HG03378 (cell line): Measurements from ENCODE around the gene TOP3A.

Source experiments
- ATAC-seq: cut with Tn5 transposase; IDR thresholded peaks from one replicate; pipeline ENCODE4 v1.9.1; 2021; ENCODE audit warnings: mild to moderate bottlenecking, moderate library complexity; ENCODE audit not compliant: unreplicated experiment

Gene TOP3A

DNA sequence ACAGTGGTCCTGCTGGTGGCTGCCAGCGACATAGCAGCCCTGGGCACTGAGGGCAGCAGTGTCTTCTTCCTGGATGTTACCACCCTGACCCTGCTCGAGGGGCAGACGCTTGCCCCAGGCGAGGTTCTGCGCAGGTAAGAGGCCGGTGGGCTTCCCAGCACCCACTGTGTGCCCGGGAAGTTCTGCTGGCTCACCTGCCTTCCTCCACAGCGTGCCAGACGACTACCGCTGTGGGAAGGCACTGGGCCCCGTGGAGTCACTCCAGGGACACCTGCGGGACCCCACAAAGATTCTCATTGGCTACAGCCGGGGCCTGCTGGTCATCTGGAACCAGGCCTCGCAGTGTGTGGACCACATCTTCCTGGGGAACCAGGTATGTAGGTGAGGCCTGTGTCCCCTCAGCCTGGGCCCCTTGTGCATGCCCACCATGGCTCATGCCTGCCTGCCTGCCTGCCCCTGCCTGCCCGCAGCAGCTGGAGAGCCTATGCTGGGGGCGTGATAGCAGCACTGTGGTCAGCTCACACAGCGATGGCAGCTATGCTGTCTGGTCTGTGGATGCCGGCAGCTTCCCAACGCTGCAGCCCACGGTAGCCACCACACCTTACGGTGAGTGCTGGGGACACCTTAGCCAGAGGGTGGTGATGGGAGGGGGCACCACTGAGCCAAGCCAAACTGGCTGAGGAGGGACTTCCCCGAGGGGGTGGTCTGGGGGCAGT lies 80.8 kb downstream of the TOP3A start:
- ATAC-seq, result no peak

- no peak for ATAC-seq
These were observed 83.6 kb downstream of the TOP3A start for GRCh38 chr17:18231164-18231563.

DNA sequence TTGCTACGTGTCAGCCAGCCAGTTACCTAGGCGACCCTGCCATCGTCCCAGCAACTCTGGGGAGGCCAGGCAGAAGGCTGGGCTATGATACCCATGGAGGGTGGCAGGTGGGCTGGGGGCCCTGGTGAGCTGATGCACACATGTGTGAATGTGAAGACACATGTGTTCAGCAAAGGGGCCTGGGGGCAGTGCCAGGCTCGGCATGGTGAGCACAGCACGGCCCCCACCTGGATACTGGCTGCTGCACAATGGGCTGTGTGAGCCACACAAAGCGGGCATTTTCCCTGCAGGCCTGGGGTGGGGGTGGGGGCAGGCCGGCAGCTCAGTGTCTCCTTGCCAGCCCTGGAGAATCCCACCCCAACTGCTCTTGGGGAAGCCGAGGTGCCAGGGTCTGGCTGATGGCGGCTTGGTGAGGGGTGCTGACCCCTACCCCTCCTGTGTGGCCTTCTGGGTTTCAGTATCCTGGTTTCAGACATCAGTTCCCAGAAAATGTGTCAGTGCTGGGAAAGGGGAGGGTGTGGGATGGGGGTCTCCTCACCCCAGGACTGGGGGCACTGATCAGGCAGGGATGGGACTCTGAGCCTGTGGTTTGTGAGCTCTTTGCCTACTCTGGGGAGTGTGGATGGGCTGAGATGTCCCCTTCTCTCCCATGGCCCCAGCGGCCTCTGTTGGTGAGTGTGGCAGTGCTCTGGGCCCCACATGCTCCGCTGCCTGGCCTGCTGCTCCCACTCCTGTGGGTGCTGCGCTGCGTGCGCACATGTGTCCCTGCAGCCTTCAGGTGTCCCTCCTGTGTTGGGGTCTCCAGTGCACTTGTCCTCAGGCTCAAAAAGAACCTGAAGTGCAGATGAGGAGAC lies 84.3 kb downstream of the TOP3A start:
- no peak for ATAC-seq

DNA sequence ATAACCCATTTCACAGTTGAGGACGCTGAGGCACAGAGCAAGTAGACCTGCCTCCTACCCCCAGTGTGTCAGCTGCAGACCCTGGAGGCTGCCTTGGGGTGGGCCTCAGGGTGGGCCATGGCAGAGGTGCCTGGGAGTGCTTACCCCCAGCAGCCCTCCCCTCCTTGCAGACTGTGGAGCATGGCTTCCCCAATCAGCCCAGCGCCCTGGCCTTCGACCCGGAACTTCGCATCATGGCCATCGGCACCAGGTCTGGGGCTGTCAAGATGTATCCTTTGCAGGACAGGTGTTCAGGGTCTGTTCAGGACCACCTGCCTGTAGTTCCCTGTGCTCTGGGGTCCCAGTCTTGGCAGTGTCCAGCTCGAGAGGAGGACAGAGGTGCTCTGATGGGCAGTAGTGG lies 85.0 kb downstream of the TOP3A start:
- ATAC-seq, result no peak

GRCh38 chr17:18229254-18229653 lies 85.5 kb downstream of the TOP3A start:
- ATAC-seq, result no peak

GRCh38 chr17:18228176-18228682 lies 86.6 kb downstream of the TOP3A start:
- no peak for ATAC-seq

DNA sequence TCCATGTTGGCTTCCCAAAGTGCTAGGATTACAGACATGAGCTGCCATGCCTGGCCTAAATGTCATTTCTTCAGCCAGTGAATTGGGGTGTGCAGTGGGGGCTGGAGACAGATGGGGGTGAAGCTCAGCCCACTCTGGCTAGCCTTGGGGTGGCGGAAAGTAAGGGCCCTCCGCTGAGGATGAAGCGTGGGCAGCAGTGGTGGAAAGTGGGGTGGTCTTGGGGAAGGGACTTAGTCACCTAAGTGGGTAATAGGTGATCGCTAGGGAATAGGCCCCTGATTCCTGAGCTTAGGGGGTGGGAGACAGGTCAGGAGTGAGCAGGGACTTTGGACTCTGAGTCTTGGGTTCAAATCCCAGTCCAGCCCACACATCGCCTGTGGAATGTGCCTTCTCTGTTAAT lies 87.2 kb downstream of the TOP3A start:
- no peak for ATAC-seq

DNA sequence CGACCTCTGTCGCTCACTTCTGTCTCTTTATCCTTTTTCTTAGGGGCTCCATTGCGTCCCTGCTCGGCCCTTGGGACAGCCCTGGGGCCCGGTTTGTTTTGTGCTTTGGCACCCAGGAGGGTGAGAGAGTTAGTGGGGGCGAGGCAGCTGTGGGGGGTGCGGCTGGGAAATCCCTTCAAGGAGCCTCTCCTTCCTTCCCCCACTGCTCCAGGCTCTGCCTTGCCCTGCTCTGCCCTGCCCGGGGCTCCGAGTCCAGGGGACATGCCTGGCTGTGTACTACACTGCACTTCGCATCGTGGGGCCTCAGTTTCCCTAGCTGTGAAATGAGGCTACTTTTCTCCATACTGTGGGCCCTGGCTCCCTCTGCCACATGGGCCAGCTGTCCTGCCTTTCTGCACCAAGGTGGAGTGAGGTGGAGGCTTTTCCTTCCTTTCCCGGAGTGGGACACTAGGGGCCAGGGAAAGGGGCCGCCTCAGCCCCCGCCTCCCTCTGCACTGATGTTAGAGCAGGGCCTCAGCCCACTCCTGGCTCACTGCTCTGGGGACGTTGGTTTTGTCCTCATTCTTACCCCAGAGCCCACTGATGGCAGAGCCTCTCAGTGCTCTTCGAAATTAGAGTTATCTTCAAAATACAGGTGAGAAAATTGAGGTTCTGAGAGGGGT lies 88.4 kb downstream of the TOP3A start:
- no peak for ATAC-seq

DNA sequence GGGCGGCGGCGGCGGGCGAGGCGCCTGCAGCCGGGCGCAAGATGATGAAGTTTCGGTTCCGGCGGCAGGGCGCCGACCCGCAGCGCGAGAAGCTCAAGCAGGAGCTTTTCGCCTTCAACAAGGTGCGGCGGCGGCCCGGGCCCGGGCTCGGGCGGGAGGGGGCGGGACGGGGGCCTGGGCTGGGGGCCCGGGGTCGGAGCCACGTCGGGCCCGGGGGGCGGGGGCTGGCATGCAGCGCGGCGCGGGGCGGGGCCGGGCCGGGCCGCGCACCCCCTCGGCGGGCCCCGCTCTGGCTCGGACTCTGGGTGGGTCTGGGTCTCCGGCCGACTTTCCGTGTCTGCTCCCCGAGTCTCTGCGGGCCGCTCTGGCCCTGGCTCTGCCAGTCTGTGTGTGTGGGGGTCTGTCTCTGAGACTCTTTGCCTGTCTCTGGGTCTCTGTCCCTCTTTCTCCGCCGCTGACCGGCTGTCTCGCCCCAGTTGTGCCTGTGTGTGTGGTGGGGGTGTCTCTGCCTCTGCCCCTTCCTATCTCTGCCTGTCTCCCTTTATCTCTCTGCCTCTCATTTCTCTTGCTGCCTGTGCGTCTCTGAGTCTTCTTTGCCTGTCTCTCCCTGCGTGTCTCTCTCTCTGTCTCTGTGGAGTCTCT lies 89.0 kb downstream of the TOP3A start:
- ATAC-seq, result no peak

- no peak for ATAC-seq
These were observed 89.6 kb downstream of the TOP3A start, which contains the start of gene LLGL1 for GRCh38 chr17:18225121-18225641. TSS of gene LLGL1 (plus strand) at chr17:18225635. CDS start at chr17:18225683, 48 bp downstream.

GRCh38 chr17:18224387-18225120 lies 90.2 kb downstream of the TOP3A start:
- ATAC-seq, result no peak

DNA sequence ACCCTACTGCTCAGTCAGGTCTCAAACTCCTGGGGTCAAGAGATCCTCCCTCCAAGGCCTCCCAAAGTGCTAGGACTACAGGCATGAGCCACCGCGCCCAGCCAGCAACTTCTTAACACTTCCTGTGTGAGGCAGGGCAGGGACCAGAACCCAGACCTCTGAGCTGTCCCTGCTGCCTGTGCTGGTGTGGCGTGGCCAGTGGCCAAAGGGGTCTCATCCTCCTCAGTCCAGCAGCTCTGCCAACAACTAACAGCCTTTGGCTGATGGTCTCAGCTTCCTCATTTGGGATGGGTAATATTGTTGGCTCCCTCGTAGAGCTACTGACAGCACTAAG lies 90.8 kb downstream of the TOP3A start:
- no peak for ATAC-seq
